ENCODE measurements around the gene KIAA1210. TPM values are rescaled to one million over a fixed set of nuclear protein-coding genes. Genes with fewer than 3 reads are reported as not detected.

The KIAA1210 gene
- total RNA-seq, 1 experiment from 2014 or later = 0.09 TPM

DNA sequence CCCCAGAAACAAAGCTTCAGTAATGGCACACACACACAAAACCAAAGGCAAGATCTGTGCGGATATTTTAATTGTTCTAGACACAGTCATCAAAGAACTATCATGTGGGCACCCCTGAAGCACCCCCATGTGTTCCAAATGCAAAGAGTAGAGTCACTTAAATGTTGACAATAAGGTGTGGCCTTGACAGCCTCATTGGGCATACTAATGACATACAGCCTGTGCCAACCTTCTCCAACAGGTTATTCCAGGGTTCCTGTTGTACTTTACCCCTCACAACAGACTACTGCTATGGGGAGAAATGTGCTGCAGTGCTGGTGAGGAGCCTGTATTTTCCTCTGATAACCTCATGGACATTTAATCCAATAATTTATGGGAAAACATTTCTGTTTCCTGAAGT lies 84.6 kb downstream of the KIAA1210 start:
- Mint-ChIP-seq H3K4me1 (ENCODE audit: low read depth, unreplicated experiment) (peaks cover 19% of the 10 kb centered on the region), H3K27me3 (ENCODE audit: unreplicated experiment) (peaks cover 6% of the 10 kb centered on the region), H3K9me3 (ENCODE audit: low read depth, unreplicated experiment) (no peaks in the 10 kb centered on the region), H3K4me3 (ENCODE audit: low read depth, unreplicated experiment) (no peak overlapping the region), H3K27ac (ENCODE audit: unreplicated experiment) (no peak overlapping the region), H3K36me3 (ENCODE audit: insufficient read depth, unreplicated experiment) (no peaks in the 10 kb centered on the region)
- no peak for DNase-seq
- TF ChIP-seq, protein P1, sequence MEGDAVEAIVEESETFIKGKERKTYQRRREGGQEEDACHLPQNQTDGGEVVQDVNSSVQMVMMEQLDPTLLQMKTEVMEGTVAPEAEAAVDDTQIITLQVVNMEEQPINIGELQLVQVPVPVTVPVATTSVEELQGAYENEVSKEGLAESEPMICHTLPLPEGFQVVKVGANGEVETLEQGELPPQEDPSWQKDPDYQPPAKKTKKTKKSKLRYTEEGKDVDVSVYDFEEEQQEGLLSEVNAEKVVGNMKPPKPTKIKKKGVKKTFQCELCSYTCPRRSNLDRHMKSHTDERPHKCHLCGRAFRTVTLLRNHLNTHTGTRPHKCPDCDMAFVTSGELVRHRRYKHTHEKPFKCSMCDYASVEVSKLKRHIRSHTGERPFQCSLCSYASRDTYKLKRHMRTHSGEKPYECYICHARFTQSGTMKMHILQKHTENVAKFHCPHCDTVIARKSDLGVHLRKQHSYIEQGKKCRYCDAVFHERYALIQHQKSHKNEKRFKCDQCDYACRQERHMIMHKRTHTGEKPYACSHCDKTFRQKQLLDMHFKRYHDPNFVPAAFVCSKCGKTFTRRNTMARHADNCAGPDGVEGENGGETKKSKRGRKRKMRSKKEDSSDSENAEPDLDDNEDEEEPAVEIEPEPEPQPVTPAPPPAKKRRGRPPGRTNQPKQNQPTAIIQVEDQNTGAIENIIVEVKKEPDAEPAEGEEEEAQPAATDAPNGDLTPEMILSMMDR (IDR thresholded peaks at IDR 0.05; ENCODE audit: unreplicated experiment) = no peak
- intact Hi-C loops (cut with micrococcal nuclease; ENCODE audit: unreplicated experiment) = no loop called here
- CTCF ChIA-PET = no interaction called here
- BruUV-seq (replicated peaks) = no TSS peak

DNA sequence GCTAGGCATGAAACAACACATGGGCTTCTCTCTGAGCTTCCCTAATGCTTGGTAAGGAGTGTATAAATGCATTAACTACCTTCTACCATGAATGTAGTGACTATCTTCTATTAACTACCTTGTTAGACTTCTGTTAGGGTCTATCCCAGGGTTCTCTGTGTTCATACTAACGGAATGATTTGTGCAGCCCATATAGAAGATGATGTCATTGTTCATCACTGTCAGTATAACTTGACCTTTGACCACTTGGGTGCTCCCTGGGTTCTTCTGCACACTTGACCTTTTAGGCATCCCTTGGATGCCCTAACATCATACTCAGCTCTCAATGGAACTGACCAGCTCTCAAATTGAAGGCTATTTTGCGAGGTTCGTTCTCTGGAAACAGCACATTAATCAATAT lies 85.6 kb downstream of the KIAA1210 start:
- TF ChIP-seq, protein P1 (IDR thresholded peaks at IDR 0.05; ENCODE audit: unreplicated experiment) = no peak
- BruUV-seq (replicated peaks) = no TSS peak

DNA sequence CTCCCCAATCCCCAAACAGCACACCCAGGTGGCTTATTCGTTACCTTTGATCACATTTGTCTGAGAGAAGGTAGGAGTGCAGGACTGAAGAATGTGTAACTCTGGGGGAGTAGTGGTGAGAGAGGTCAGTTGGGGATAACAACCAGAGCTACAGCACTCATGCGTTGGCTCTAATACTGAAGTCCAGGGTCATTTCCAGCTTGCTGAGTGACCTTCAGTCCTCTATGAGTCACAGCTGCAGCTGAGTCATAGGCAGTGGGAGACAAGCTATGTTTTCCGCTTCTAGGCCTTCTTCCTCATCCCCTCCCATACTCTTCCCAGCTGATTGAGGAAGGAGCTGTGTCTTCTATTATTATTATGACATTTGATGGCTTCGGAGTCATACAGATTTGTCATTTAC lies 86.4 kb downstream of the KIAA1210 start:
- intact Hi-C loops (cut with micrococcal nuclease; ENCODE audit: unreplicated experiment) = no loop called here
- no peak overlapping the region for H3K27ac Mint-ChIP-seq (ENCODE audit: unreplicated experiment)

More for the DNA sequence above, 85.6 kb downstream of the KIAA1210 start:
- Mint-ChIP-seq H3K9me3 (ENCODE audit: low read depth, unreplicated experiment) (no peaks in the 10 kb centered on the region), H3K4me1 (ENCODE audit: low read depth, unreplicated experiment) (peaks cover 19% of the 10 kb centered on the region), H3K27me3 (ENCODE audit: unreplicated experiment) (no peaks in the 10 kb centered on the region), H3K27ac (ENCODE audit: unreplicated experiment) (no peak overlapping the region), H3K36me3 (ENCODE audit: insufficient read depth, unreplicated experiment) (no peaks in the 10 kb centered on the region), H3K4me3 (ENCODE audit: low read depth, unreplicated experiment) (no peak overlapping the region)
- intact Hi-C loops (cut with micrococcal nuclease; ENCODE audit: unreplicated experiment) = no loop called here
- no peak for DNase-seq
- CTCF ChIA-PET = no interaction called here

DNA sequence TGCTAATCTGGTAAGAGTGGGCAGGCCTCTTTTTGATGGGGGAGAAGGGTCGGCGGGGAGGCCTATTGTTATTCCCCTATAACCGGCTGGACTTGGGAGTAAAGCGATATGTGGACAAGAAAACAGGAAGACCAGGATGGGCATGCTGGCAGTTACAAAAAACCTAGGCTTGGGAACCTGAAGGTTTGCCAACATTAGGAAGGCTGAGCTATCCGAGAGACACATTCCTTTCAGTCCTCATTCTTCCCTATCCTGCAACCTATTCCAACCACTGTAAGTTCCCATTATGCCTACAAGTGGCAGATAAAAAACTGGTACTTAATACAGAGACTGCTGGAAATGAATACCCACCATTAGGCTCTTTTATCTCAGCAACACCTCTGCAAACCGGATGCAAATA lies 87.2 kb downstream of the KIAA1210 start:
- Mint-ChIP-seq H3K4me3 (ENCODE audit: low read depth, unreplicated experiment) (no peak overlapping the region), H3K36me3 (ENCODE audit: insufficient read depth, unreplicated experiment) (no peaks in the 10 kb centered on the region), H3K27ac (ENCODE audit: unreplicated experiment) (no peak overlapping the region), H3K4me1 (ENCODE audit: low read depth, unreplicated experiment) (peaks cover 19% of the 10 kb centered on the region), H3K27me3 (ENCODE audit: unreplicated experiment) (no peaks in the 10 kb centered on the region), H3K9me3 (ENCODE audit: low read depth, unreplicated experiment) (no peaks in the 10 kb centered on the region)
- no TSS peak for BruUV-seq (replicated peaks)
- intact Hi-C loops (cut with micrococcal nuclease; ENCODE audit: unreplicated experiment) = no loop called here
- CTCF ChIA-PET = no interaction called here
- DNase-seq = no peak
- TF ChIP-seq, protein P1 (IDR thresholded peaks at IDR 0.05; ENCODE audit: unreplicated experiment) = no peak

More for the DNA sequence above, 86.4 kb downstream of the KIAA1210 start:
- Mint-ChIP-seq H3K4me1 (ENCODE audit: low read depth, unreplicated experiment) (peaks cover 19% of the 10 kb centered on the region), H3K9me3 (ENCODE audit: low read depth, unreplicated experiment) (no peaks in the 10 kb centered on the region), H3K27me3 (ENCODE audit: unreplicated experiment) (no peaks in the 10 kb centered on the region), H3K36me3 (ENCODE audit: insufficient read depth, unreplicated experiment) (no peaks in the 10 kb centered on the region), H3K4me3 (ENCODE audit: low read depth, unreplicated experiment) (no peak overlapping the region)
- TF ChIP-seq, protein P1 (IDR thresholded peaks at IDR 0.05; ENCODE audit: unreplicated experiment) = no peak
- CTCF ChIA-PET = interaction anchor here (0.6 to 0.9 kb wide), 3 partner anchors 26 to 411 kb away, joined by 3 to 8 read pairs (median 4); no protein-coding TSS in a partner anchor
- peak; percentile 29 for DNase-seq
- no TSS peak for BruUV-seq (replicated peaks)

All from Calu3 (cell line).